ENCODE data around the gene ZBTB21.

DNA sequence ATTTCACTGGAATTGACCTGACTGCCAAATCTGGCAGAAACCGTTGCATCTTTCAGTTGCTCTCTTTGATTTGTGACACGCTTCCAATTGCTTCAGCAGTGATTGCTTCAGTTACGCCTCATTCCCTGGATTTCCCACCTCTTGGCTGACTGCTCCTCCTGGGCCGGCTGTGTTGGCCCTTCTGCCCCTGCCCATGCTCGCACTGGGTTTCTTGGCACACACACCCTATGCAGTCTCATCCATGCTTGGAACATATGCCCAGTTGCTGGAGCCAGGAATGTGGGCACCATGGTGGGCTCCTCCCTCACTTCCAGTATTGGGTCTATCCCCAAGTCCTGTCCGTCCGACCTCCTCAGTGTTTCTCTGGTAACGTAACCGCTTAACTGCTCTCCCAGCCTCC lies 2.2 kb upstream of the ZBTB21 start:
- TF ChIP-seq, protein P1, sequence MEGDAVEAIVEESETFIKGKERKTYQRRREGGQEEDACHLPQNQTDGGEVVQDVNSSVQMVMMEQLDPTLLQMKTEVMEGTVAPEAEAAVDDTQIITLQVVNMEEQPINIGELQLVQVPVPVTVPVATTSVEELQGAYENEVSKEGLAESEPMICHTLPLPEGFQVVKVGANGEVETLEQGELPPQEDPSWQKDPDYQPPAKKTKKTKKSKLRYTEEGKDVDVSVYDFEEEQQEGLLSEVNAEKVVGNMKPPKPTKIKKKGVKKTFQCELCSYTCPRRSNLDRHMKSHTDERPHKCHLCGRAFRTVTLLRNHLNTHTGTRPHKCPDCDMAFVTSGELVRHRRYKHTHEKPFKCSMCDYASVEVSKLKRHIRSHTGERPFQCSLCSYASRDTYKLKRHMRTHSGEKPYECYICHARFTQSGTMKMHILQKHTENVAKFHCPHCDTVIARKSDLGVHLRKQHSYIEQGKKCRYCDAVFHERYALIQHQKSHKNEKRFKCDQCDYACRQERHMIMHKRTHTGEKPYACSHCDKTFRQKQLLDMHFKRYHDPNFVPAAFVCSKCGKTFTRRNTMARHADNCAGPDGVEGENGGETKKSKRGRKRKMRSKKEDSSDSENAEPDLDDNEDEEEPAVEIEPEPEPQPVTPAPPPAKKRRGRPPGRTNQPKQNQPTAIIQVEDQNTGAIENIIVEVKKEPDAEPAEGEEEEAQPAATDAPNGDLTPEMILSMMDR (conservative IDR thresholded peaks at IDR 0.05; ENCODE audit: low read depth in 2 of 2) = no peak
- TF ChIP-seq POLR2AphosphoS5 (IDR thresholded peaks at IDR 0.05; ENCODE audit: low read depth) (no peak), EZH2phosphoT487 (IDR thresholded peaks at IDR 0.05; ENCODE audit: unreplicated experiment) (no peak), EZH2 (IDR thresholded peaks at IDR 0.05; ENCODE audit: low read depth, unreplicated experiment) (no peak), CREB1 (CRISPR knock-in tag; IDR thresholded peaks at IDR 0.05; ENCODE audit: low read depth) (no peak), ZNF114 (CRISPR knock-in tag; IDR thresholded peaks at IDR 0.05) (no peak), JUNB (IDR thresholded peaks at IDR 0.05; ENCODE audit: unreplicated experiment) (no peak), NANOG (IDR thresholded peaks at IDR 0.05; ENCODE audit: borderline replicate concordance) (no peak), ZNF331 (CRISPR knock-in tag; IDR thresholded peaks at IDR 0.05; ENCODE audit: low read depth) (no peak), STAT1 (IDR thresholded peaks at IDR 0.05; ENCODE audit: unreplicated experiment) (no peak)
- TF ChIP-seq, protein P2, sequence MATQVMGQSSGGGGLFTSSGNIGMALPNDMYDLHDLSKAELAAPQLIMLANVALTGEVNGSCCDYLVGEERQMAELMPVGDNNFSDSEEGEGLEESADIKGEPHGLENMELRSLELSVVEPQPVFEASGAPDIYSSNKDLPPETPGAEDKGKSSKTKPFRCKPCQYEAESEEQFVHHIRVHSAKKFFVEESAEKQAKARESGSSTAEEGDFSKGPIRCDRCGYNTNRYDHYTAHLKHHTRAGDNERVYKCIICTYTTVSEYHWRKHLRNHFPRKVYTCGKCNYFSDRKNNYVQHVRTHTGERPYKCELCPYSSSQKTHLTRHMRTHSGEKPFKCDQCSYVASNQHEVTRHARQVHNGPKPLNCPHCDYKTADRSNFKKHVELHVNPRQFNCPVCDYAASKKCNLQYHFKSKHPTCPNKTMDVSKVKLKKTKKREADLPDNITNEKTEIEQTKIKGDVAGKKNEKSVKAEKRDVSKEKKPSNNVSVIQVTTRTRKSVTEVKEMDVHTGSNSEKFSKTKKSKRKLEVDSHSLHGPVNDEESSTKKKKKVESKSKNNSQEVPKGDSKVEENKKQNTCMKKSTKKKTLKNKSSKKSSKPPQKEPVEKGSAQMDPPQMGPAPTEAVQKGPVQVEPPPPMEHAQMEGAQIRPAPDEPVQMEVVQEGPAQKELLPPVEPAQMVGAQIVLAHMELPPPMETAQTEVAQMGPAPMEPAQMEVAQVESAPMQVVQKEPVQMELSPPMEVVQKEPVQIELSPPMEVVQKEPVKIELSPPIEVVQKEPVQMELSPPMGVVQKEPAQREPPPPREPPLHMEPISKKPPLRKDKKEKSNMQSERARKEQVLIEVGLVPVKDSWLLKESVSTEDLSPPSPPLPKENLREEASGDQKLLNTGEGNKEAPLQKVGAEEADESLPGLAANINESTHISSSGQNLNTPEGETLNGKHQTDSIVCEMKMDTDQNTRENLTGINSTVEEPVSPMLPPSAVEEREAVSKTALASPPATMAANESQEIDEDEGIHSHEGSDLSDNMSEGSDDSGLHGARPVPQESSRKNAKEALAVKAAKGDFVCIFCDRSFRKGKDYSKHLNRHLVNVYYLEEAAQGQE (IDR thresholded peaks at IDR 0.05; ENCODE audit: unreplicated experiment) = no peak
- TF ChIP-seq, protein P3, sequence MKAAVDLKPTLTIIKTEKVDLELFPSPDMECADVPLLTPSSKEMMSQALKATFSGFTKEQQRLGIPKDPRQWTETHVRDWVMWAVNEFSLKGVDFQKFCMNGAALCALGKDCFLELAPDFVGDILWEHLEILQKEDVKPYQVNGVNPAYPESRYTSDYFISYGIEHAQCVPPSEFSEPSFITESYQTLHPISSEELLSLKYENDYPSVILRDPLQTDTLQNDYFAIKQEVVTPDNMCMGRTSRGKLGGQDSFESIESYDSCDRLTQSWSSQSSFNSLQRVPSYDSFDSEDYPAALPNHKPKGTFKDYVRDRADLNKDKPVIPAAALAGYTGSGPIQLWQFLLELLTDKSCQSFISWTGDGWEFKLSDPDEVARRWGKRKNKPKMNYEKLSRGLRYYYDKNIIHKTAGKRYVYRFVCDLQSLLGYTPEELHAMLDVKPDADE (IDR thresholded peaks at IDR 0.05) = no peak
- TF ChIP-seq, protein P4, sequence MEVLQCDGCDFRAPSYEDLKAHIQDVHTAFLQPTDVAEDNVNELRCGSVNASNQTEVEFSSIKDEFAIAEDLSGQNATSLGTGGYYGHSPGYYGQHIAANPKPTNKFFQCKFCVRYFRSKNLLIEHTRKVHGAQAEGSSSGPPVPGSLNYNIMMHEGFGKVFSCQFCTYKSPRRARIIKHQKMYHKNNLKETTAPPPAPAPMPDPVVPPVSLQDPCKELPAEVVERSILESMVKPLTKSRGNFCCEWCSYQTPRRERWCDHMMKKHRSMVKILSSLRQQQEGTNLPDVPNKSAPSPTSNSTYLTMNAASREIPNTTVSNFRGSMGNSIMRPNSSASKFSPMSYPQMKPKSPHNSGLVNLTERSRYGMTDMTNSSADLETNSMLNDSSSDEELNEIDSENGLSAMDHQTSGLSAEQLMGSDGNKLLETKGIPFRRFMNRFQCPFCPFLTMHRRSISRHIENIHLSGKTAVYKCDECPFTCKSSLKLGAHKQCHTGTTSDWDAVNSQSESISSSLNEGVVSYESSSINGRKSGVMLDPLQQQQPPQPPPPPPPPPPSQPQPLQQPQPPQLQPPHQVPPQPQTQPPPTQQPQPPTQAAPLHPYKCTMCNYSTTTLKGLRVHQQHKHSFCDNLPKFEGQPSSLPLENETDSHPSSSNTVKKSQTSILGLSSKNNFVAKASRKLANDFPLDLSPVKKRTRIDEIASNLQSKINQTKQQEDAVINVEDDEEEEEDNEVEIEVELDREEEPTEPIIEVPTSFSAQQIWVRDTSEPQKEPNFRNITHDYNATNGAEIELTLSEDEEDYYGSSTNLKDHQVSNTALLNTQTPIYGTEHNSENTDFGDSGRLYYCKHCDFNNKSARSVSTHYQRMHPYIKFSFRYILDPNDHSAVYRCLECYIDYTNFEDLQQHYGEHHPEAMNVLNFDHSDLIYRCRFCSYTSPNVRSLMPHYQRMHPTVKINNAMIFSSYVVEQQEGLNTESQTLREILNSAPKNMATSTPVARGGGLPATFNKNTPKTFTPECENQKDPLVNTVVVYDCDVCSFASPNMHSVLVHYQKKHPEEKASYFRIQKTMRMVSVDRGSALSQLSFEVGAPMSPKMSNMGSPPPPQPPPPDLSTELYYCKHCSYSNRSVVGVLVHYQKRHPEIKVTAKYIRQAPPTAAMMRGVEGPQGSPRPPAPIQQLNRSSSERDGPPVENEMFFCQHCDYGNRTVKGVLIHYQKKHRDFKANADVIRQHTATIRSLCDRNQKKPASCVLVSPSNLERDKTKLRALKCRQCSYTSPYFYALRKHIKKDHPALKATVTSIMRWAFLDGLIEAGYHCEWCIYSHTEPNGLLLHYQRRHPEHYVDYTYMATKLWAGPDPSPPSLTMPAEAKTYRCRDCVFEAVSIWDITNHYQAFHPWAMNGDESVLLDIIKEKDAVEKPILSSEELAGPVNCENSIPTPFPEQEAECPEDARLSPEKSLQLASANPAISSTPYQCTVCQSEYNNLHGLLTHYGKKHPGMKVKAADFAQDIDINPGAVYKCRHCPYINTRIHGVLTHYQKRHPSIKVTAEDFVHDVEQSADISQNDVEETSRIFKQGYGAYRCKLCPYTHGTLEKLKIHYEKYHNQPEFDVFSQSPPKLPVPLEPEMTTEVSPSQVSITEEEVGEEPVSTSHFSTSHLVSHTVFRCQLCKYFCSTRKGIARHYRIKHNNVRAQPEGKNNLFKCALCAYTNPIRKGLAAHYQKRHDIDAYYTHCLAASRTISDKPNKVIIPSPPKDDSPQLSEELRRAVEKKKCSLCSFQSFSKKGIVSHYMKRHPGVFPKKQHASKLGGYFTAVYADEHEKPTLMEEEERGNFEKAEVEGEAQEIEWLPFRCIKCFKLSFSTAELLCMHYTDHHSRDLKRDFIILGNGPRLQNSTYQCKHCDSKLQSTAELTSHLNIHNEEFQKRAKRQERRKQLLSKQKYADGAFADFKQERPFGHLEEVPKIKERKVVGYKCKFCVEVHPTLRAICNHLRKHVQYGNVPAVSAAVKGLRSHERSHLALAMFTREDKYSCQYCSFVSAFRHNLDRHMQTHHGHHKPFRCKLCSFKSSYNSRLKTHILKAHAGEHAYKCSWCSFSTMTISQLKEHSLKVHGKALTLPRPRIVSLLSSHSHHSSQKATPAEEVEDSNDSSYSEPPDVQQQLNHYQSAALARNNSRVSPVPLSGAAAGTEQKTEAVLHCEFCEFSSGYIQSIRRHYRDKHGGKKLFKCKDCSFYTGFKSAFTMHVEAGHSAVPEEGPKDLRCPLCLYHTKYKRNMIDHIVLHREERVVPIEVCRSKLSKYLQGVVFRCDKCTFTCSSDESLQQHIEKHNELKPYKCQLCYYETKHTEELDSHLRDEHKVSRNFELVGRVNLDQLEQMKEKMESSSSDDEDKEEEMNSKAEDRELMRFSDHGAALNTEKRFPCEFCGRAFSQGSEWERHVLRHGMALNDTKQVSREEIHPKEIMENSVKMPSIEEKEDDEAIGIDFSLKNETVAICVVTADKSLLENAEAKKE (CRISPR knock-in tag; IDR thresholded peaks at IDR 0.05) = no peak
